ENCODE measurements around the gene CPSF2. TPM values are rescaled to one million over a fixed set of nuclear protein-coding genes. Genes with fewer than 3 reads are reported as not detected.

The CPSF2 gene
- total RNA-seq, 2 experiments from 2014 or later: 12.4 to 12.9 TPM

GRCh38 chr14:92217936-92218335, 96.2 kb downstream of the CPSF2 start:
- no peaks in the 10 kb centered on the region for H3K27me3 ChIP-seq (ENCODE audit: control insufficient read depth in 1 of 2, insufficient read depth in 2 of 2, low read length in 2 of 2)
- CTCF ChIA-PET: no interaction called here
- Mint-ChIP-seq H3K27me3 (no peaks in the 10 kb centered on the region), H3K4me1 (ENCODE audit: low read depth) (no peaks in the 10 kb centered on the region), H3K27ac (no peak overlapping the region), H3K36me3 (ENCODE audit: low read depth) (no peaks in the 10 kb centered on the region), H3K4me3 (no peak overlapping the region), H3K9me3 (no peaks in the 10 kb centered on the region)
- H3K4me3 ChIP-seq (ENCODE audit: low read length): no peak overlapping the region
- no peaks in the 10 kb centered on the region for H3K36me3 ChIP-seq (ENCODE audit: insufficient read depth, low read length)
- no peak overlapping the region for H3K27ac ChIP-seq (ENCODE audit: low read depth in 1 of 2, low read length in 2 of 2)
- POLR2A ChIA-PET: no interaction called here
- peaks cover 0 to 5% of the 10 kb centered on the region in 2 experiments for H3K9me3 ChIP-seq (ENCODE audit: control insufficient read depth in 1 of 2, insufficient read depth in 1 of 2, low read length in 2 of 2)
- TF ChIP-seq, protein P1, sequence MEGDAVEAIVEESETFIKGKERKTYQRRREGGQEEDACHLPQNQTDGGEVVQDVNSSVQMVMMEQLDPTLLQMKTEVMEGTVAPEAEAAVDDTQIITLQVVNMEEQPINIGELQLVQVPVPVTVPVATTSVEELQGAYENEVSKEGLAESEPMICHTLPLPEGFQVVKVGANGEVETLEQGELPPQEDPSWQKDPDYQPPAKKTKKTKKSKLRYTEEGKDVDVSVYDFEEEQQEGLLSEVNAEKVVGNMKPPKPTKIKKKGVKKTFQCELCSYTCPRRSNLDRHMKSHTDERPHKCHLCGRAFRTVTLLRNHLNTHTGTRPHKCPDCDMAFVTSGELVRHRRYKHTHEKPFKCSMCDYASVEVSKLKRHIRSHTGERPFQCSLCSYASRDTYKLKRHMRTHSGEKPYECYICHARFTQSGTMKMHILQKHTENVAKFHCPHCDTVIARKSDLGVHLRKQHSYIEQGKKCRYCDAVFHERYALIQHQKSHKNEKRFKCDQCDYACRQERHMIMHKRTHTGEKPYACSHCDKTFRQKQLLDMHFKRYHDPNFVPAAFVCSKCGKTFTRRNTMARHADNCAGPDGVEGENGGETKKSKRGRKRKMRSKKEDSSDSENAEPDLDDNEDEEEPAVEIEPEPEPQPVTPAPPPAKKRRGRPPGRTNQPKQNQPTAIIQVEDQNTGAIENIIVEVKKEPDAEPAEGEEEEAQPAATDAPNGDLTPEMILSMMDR (IDR thresholded peaks at IDR 0.05): no peak
- intact Hi-C loops (cut with DNase I, micrococcal nuclease): no loop called here
- no peak for ATAC-seq (ENCODE audit: poor library complexity)
- no peaks in the 10 kb centered on the region for H3K4me1 ChIP-seq (ENCODE audit: insufficient read depth, low read length)
- no peak for DNase-seq

Other genes starting within 250 kb of the CPSF2 start
- 1 to 10 TPM; 1.2 to 1.5 TPM for gene FBLN5, start 174.3 kb upstream of the CPSF2 start, total RNA-seq
- gene TRIP11, start 81.9 kb upstream of the CPSF2 start, total RNA-seq: 10 to 100 TPM; 30.0 to 31.2 TPM
- 10 to 100 TPM; 21.5 to 22.1 TPM for gene ATXN3, start 15.4 kb upstream of the CPSF2 start, total RNA-seq
- gene NDUFB1, start 263 bp upstream of the CPSF2 start, total RNA-seq: 10 to 100 TPM; 45.3 to 48.1 TPM
- gene SLC24A4, start 201.2 kb downstream of the CPSF2 start, total RNA-seq: under 1 TPM; 0.11 to 0.19 TPM